K562 (cell line): Measurements from ENCODE around the gene TRPV6. TPM values are rescaled to one million over a fixed set of nuclear protein-coding genes. Genes with fewer than 3 reads are reported as not detected.

Experiments used
- ATAC-seq: fragments of 200-7000 bp; cut with Tn5 transposase; 3 replicates; pipeline ENCODE4 v1.9.1; 2020; ENCODE audit warnings: moderate library complexity
- BruUV-seq: library from RNA; stranded (reverse); fragments of 400-500 nt; replicated peaks from 2 replicates; lab custom pipeline; 2021; lab: Mats Ljungman, UMichigan
- CTCF ChIA-PET: fragments of 300-600 bp; formaldehyde crosslinking; extraction: SDS; loops from one replicate; lab custom pipeline; 2021; ENCODE audit warnings: low intra/inter-chr PET ratio; lab: Yijun Ruan, JAX
- POLR2A ChIA-PET: fragments of 300-600, 350-650 bp; sonication (Branson Sonifier 250); formaldehyde crosslinking; extraction: SDS; loops from one replicate; lab custom pipeline; 2021; ENCODE audit warnings: antibody characterized with exemption, inconsistent platforms; lab: Yijun Ruan, JAX
- DNase-seq, 4 experiments: peaks; one replicate each; pipeline versions ENCODE4 v3.0.0 to v3.0.0-alpha.2; 2011 to 2018; ENCODE audit warnings: low spot score in 3 of 4, mixed read lengths in 3 of 4; ENCODE audit errors: extremely low read depth in 1 of 4
- FAIRE-seq: peaks from 2 replicates; lab custom pipeline; 2011; peaks lifted over from hg19 to GRCh38; lab: Jason Lieb, UNC
- H2AFZ ChIP-seq: 2 replicates; pipeline ENCODE4 v1.6.0; 2011; ENCODE audit warnings: low read depth, low read length, control low read depth, inconsistent platforms
- H3K27ac ChIP-seq: fragments of 200-600 bp; 3 replicates; pipeline ENCODE4 v1.8.0; 2011; ENCODE audit warnings: low read depth, mild to moderate bottlenecking, control low read depth, inconsistent platforms, low read length, moderate library complexity, mixed read lengths; ENCODE audit errors: extremely low read depth
- H3K27me3 ChIP-seq, 2 experiments: fragments of 300-600 bp in 1 of 2; 2 replicates in 1 of 2; 3 replicates in 1 of 2; pipeline versions ENCODE4 v1.6.0 to v1.8.0; 2011; ENCODE audit warnings: inconsistent platforms in 2 of 2, low read length in 2 of 2, mild to moderate bottlenecking in 1 of 2, mixed read lengths in 1 of 2, moderate library complexity in 1 of 2; ENCODE audit not compliant: control insufficient read depth in 2 of 2, insufficient read depth in 2 of 2
- H3K36me3 ChIP-seq: fragments of 300-600 bp; 3 replicates; pipeline ENCODE4 v1.8.0; 2011; ENCODE audit warnings: mild to moderate bottlenecking, low read length, inconsistent platforms; ENCODE audit not compliant: control insufficient read depth, insufficient read depth
- H3K4me1 ChIP-seq, 2 experiments: fragments of 200-600 bp in 1 of 2; replicated peaks in 1 of 2; 2 replicates in 1 of 2; 3 replicates in 1 of 2; pipeline versions ENCODE4 v1.5.1 to v1.8.0; 2011; ENCODE audit warnings: inconsistent platforms in 2 of 2, low read length in 2 of 2, mild to moderate bottlenecking in 1 of 2, mixed read lengths in 1 of 2, moderate library complexity in 1 of 2; ENCODE audit not compliant: control insufficient read depth in 2 of 2, insufficient read depth in 2 of 2
- H3K4me2 ChIP-seq: 2 replicates; pipeline ENCODE4 v1.6.1; 2011; ENCODE audit warnings: low read length, control low read depth, inconsistent platforms, mixed read lengths; ENCODE audit not compliant: insufficient read depth
- H3K4me3 ChIP-seq: fragments of 200-600 bp; sonication (generic), shearing (Covaris generic); 2 replicates; pipeline ENCODE4 v1.5.1; 2016; ENCODE audit warnings: control low read depth, inconsistent platforms
- H3K79me2 ChIP-seq: fragments of 200-600 bp; 3 replicates; pipeline ENCODE4 v1.8.0; 2011; ENCODE audit warnings: low read length, inconsistent platforms; ENCODE audit not compliant: control insufficient read depth, insufficient read depth
- H3K9ac ChIP-seq, 2 experiments: 2 replicates each; pipeline versions ENCODE4 v1.6.0 to v1.6.1; 2011; ENCODE audit warnings: low read depth in 2 of 2, low read length in 2 of 2, control low read depth in 1 of 2, inconsistent platforms in 1 of 2, mild to moderate bottlenecking in 1 of 2, mixed read lengths in 1 of 2; ENCODE audit not compliant: insufficient read depth in 1 of 2
- H3K9me1 ChIP-seq: one replicate; pipeline ENCODE4 v1.6.0; 2011; ENCODE audit warnings: inconsistent platforms, mild to moderate bottlenecking, low read length, moderate library complexity; ENCODE audit not compliant: control insufficient read depth, insufficient read depth
- H3K9me3 ChIP-seq: replicated peaks from 2 replicates; pipeline ENCODE4 v1.5.1; 2011; ENCODE audit warnings: low read depth, low read length, inconsistent platforms; ENCODE audit not compliant: control insufficient read depth, insufficient read depth
- H4K20me1 ChIP-seq: replicated peaks from 2 replicates; pipeline ENCODE4 v1.6.1; 2011; ENCODE audit warnings: low read length, inconsistent platforms, mixed read lengths; ENCODE audit not compliant: control insufficient read depth, insufficient read depth
- CBX1 ChIP-seq: sonication (generic); IDR thresholded peaks from 2 replicates; pipeline ENCODE4 v1.6.1; 2016; ENCODE audit warnings: antibody characterized with exemption, low read depth, mild to moderate bottlenecking
- ERF ChIP-seq: fragments of 450-650 bp; formaldehyde crosslinking; IDR thresholded peaks from 2 replicates; pipeline ENCODE4 v1.4.0; 2020; ENCODE audit warnings: mild to moderate bottlenecking, mixed read lengths
- FOS ChIP-seq: IDR thresholded peaks from 3 replicates; pipeline ENCODE4 v1.6.1; 2011; ENCODE audit not compliant: insufficient read length; ENCODE audit errors: extremely low read depth
- HMG20B ChIP-seq: fragments of 250-450 bp; sonication (Bioruptor Pico); IDR thresholded peaks from 2 replicates; pipeline ENCODE4 v1.5.0; 2021; ENCODE audit warnings: mild to moderate bottlenecking
- KDM1A ChIP-seq, 2 experiments: fragments of 450-650 bp; IDR thresholded peaks; 2 replicates each; pipeline ENCODE4 v1.6.1; 2016; ENCODE audit warnings: mild to moderate bottlenecking in 2 of 2
- NFXL1 ChIP-seq: fragments of 450-650 bp; formaldehyde crosslinking; IDR thresholded peaks from 2 replicates; pipeline ENCODE4 v1.4.0; 2021; ENCODE audit warnings: mild to moderate bottlenecking
- NR4A1 ChIP-seq, 2 experiments: fragments of 250-450 bp in 1 of 2; fragments of 450-650 bp in 1 of 2; sonication (Bioruptor Pico) in 1 of 2; IDR thresholded peaks; 2 replicates each; pipeline versions ENCODE4 v1.4.0 to v1.6.1; 2016 to 2020; ENCODE audit warnings: mild to moderate bottlenecking in 2 of 2, missing compliant biosample characterization in 1 of 2, missing genetic modification characterization in 1 of 2, moderate library complexity in 1 of 2
- SMARCA5 ChIP-seq: fragments of 450-650 bp; IDR thresholded peaks from 2 replicates; pipeline ENCODE4 v1.6.1; 2016
- TAF7 ChIP-seq: fragments of 450-650 bp; IDR thresholded peaks from 2 replicates; pipeline ENCODE4 v1.6.1; 2016; ENCODE audit warnings: missing genetic modification characterization, missing compliant biosample characterization
- TEAD1 ChIP-seq, 2 experiments: fragments of 450-650 bp in 1 of 2; sonication (generic) in 1 of 2; formaldehyde crosslinking; IDR thresholded peaks; 2 replicates each; pipeline versions ENCODE4 v1.4.0 to v1.8.0; 2020 to 2022; ENCODE audit warnings: mild to moderate bottlenecking in 2 of 2, missing genetic modification reagents in 1 of 2
- XRCC5 ChIP-seq: fragments of 200-400 bp; formaldehyde crosslinking; IDR thresholded peaks from 2 replicates; pipeline ENCODE4 v1.6.1; 2017; ENCODE audit warnings: low read depth, mild to moderate bottlenecking, low read length
- ZNF318 ChIP-seq, 2 experiments: fragments of 450-650 bp; IDR thresholded peaks; 2 replicates each; pipeline ENCODE4 v1.6.1; 2016; ENCODE audit warnings: mild to moderate bottlenecking in 2 of 2, borderline replicate concordance in 1 of 2, low read depth in 1 of 2, moderate library complexity in 1 of 2
- WGBS: fragments of 100-300 bp; shearing (Covaris generic); methylation state at CpG from one replicate; pipeline ENCODE4 v1.1.6; 2016; ENCODE audit warnings: low coverage, mixed read lengths; ENCODE audit not compliant: insufficient coverage; ENCODE audit errors: missing lambda C conversion rate; 5-methylcytosine and 5-hydroxymethylcytosine counted together
- in situ Hi-C: fragments of 300-500 bp; cut with MboI; formaldehyde crosslinking; loops from 4 replicates; pipeline ENCODE4 v1.15.0; 2018; ENCODE audit warnings: inconsistent platforms, mixed read lengths
- intact Hi-C: fragments of 100-400 bp; cut with micrococcal nuclease; formaldehyde crosslinking; loops from 2 replicates; pipeline ENCODE4 v1.14.2; 2022
- polyA plus RNA-seq, 8 experiments: library from polyadenylated mRNA; depleted of rRNA in 4 of 8; stranded (reverse) in 5 of 8; unstranded in 3 of 8; fragments of >200 nt; fragmentation: Nextera tagmentation in 2 of 8; fragmentation: Illumina TruSeq in 1 of 8; extraction: Ambion mirVana in 2 of 8; extraction: Trizol in 1 of 8; gene quantifications; 2 replicates each; pipeline versions ENCODE4 v1.2.1 to v1.2.3, GENCODE V29; 2011 to 2014; ENCODE audit warnings: inconsistent platforms in 1 of 8, missing spikeins in 1 of 8
- total RNA-seq, 7 experiments: library from RNA; depleted of rRNA in 6 of 7; stranded (reverse); fragments of >200 nt in 6 of 7; fragmentation: Illumina TruSeq in 2 of 7; extraction: Trizol in 2 of 7; gene quantifications; 2 replicates each; pipeline versions ENCODE4 v1.2.1 to v1.2.3, GENCODE V29; 2011 to 2021; ENCODE audit warnings: low replicate concordance in 1 of 7

The TRPV6 gene
- total and polyA plus RNA-seq, 9 of the 15 experiments (the other 6 are each of a cell fraction or from before 2014, with no cell fraction given) = 0.04 to 0.36 (median 0.11) TPM

GRCh38 chr7:142889816-142890215 is 4.3 kb upstream of the TRPV6 start:
- in situ Hi-C loops (no loop called here), intact Hi-C loops (loop anchor here (10.0 kb wide), 1 partner anchor 325 kb away; no protein-coding TSS in a partner anchor)
- H3K9ac ChIP-seq = no peak overlapping the region
- ChIA-PET POLR2A (interaction anchor here (0.5 kb wide), 1 partner anchor 61 kb away, joined by 3 read pairs; no protein-coding TSS in a partner anchor), CTCF (no interaction called here)
- DNase-seq (no peak), ATAC-seq (no peak), FAIRE-seq (no peak)
- H3K27me3 ChIP-seq = peaks cover 15 to 63% of the 10 kb centered on the region in 2 experiments; a peak in 4 of 5 replicates
- no peak for TF ChIP-seq ERF (CRISPR knock-in tag)
- no peak for TF ChIP-seq TAF7 (tag)
- no peak for TF ChIP-seq KDM1A (IDR thresholded peaks at IDR 0.05)
- no peak for TF ChIP-seq FOS
- TF ChIP-seq CBX1 = no peak
- TF ChIP-seq NR4A1 (CRISPR knock-in tag; IDR thresholded peaks at IDR 0.05) = no peak
- no peak for TF ChIP-seq NR4A1 (tag; IDR thresholded peaks at IDR 0.05)
- TF ChIP-seq NFXL1 (CRISPR knock-in tag) = no peak
- TF ChIP-seq TEAD1 (CRISPR knock-in tag; IDR thresholded peaks at IDR 0.05) = no peak
- TF ChIP-seq ZNF318 (IDR thresholded peaks at IDR 0.05; ENCODE audit: borderline replicate concordance in 1 of 2, low read depth in 1 of 2) = no peak
- TF ChIP-seq HMG20B = no peak
- no peak for TF ChIP-seq XRCC5
- TF ChIP-seq SMARCA5 = no peak
- BruUV-seq = no TSS peak
- peaks cover 7% of the 10 kb centered on the region; the same call in 1 of the 2 replicates for H4K20me1 ChIP-seq
- H2AFZ ChIP-seq = no peak overlapping the region
- no peak overlapping the region for H3K4me2 ChIP-seq
- H3K27ac ChIP-seq = no peak overlapping the region
- H3K4me3 ChIP-seq = no peak overlapping the region
- H3K4me1 ChIP-seq = peaks cover 0 to 4% of the 10 kb centered on the region in 2 experiments; a peak in 1 of 5 replicates
- WGBS = 13% methylated on average over 3 of the region's 3 CpGs
- peaks cover 2% of the 10 kb centered on the region for H3K9me1 ChIP-seq
- no peaks in the 10 kb centered on the region for H3K79me2 ChIP-seq
- H3K9me3 ChIP-seq = no peaks in the 10 kb centered on the region; the same call in 1 of the 2 replicates
- no peaks in the 10 kb centered on the region for H3K36me3 ChIP-seq
